Gastroesophageal sphincter (tissue), 3 donors: ENCODE results near the gene SYNGAP1.

Experiments used
- CTCF ChIP-seq, 4 experiments: fragments of 200-600 bp in 2 of 4; fragments of 450-650 bp in 2 of 4; sonication (generic) in 1 of 4; IDR thresholded peaks; one replicate each; pipeline ENCODE4 v1.5.1; 2017 to 2019; ENCODE audit warnings: antibody characterized with exemption in 4 of 4, mild to moderate bottlenecking in 2 of 4, moderate library complexity in 2 of 4
- EP300 ChIP-seq: sonication (generic); formaldehyde crosslinking; IDR thresholded peaks from one replicate; pipeline ENCODE4 v1.6.1; 2017; ENCODE audit warnings: antibody characterized with exemption, mild to moderate bottlenecking
- POLR2A ChIP-seq, 2 donors: fragments of 450-650 bp; IDR thresholded peaks; one replicate each; pipeline ENCODE4 v1.6.1; 2017; ENCODE audit warnings: antibody characterized with exemption in 2 of 2, mild to moderate bottlenecking in 2 of 2, moderate library complexity in 1 of 2

- TF ChIP-seq CTCF (IDR thresholded peaks at IDR 0.05) (no peak), POLR2A (IDR thresholded peaks at IDR 0.05) (no peak), EP300 (no peak)
Measured at GRCh38 chr6:33404884-33405283, 15.0 kb upstream of the SYNGAP1 start.
